Progenitor cell of endocrine pancreas (in vitro differentiated cells): ENCODE results near the gene IL34. TPM values are rescaled to one million over a fixed set of nuclear protein-coding genes. Genes with fewer than 3 reads are reported as not detected.

Experiments
- DNase-seq: peaks from one replicate; pipeline ENCODE4 v3.0.0; 2021; ENCODE audit warnings: low spot score; ENCODE audit not compliant: unreplicated experiment
- H3K27ac Mint-ChIP-seq: 2 replicates; pipeline ENCODE4 v1.8.0; 2021; ENCODE audit warnings: mild to moderate bottlenecking, moderate library complexity, mixed read lengths
- H3K27me3 Mint-ChIP-seq: 2 replicates; pipeline ENCODE4 v1.8.0; 2021; ENCODE audit warnings: mixed read lengths
- H3K36me3 Mint-ChIP-seq: 2 replicates; pipeline ENCODE4 v1.8.0; 2022; ENCODE audit warnings: mixed read lengths; ENCODE audit not compliant: insufficient read depth
- H3K4me1 Mint-ChIP-seq: 2 replicates; pipeline ENCODE4 v1.8.0; 2021; ENCODE audit warnings: low read depth, mixed read lengths
- H3K4me3 Mint-ChIP-seq: 2 replicates; pipeline ENCODE4 v1.8.0; 2021; ENCODE audit warnings: low read depth, mild to moderate bottlenecking, moderate library complexity, mixed read lengths
- H3K9me3 Mint-ChIP-seq: 2 replicates; pipeline ENCODE4 v1.8.0; 2021; ENCODE audit warnings: low read depth, mixed read lengths
- total RNA-seq: library from RNA; stranded (reverse); gene quantifications from 2 replicates; pipeline ENCODE4 v1.2.1, GENCODE V29; 2021
- TF ChIP-seq, protein P1 (sequence below): fragments of 200-600 bp; sonication (generic); IDR thresholded peaks from one replicate; pipeline ENCODE4 v1.5.0; 2021; ENCODE audit warnings: antibody characterized with exemption, mild to moderate bottlenecking; ENCODE audit not compliant: unreplicated experiment

The IL34 gene
- total RNA-seq, 1 donor from 2014 or later: not detected

GRCh38 chr16:70681382-70682238 lies 35.3 kb downstream of the IL34 start:
- Mint-ChIP-seq H3K4me1 (peaks cover 18% of the 10 kb centered on the region), H3K27me3 (no peaks in the 10 kb centered on the region), H3K4me3 (no peak overlapping the region), H3K9me3 (no peaks in the 10 kb centered on the region), H3K27ac (peak overlapping the region; percentile 41), H3K36me3 (peaks cover 5% of the 10 kb centered on the region)
- DNase-seq: no peak
- TF ChIP-seq, protein P1, sequence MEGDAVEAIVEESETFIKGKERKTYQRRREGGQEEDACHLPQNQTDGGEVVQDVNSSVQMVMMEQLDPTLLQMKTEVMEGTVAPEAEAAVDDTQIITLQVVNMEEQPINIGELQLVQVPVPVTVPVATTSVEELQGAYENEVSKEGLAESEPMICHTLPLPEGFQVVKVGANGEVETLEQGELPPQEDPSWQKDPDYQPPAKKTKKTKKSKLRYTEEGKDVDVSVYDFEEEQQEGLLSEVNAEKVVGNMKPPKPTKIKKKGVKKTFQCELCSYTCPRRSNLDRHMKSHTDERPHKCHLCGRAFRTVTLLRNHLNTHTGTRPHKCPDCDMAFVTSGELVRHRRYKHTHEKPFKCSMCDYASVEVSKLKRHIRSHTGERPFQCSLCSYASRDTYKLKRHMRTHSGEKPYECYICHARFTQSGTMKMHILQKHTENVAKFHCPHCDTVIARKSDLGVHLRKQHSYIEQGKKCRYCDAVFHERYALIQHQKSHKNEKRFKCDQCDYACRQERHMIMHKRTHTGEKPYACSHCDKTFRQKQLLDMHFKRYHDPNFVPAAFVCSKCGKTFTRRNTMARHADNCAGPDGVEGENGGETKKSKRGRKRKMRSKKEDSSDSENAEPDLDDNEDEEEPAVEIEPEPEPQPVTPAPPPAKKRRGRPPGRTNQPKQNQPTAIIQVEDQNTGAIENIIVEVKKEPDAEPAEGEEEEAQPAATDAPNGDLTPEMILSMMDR: no peak

- H3K27ac Mint-ChIP-seq: peak overlapping the region; percentile 82
- TF ChIP-seq, protein P1: peak; percentile 6
- no peak for DNase-seq
- H3K36me3 Mint-ChIP-seq: peaks cover 5% of the 10 kb centered on the region
- no peaks in the 10 kb centered on the region for H3K27me3 Mint-ChIP-seq
- peaks cover 22% of the 10 kb centered on the region for H3K4me1 Mint-ChIP-seq
- H3K9me3 Mint-ChIP-seq: no peaks in the 10 kb centered on the region
- peak overlapping the region; percentile 25 for H3K4me3 Mint-ChIP-seq
Measured at GRCh38 chr16:70682239-70683145, 36.1 kb downstream of the IL34 start.

- Mint-ChIP-seq H3K27me3 (no peaks in the 10 kb centered on the region), H3K4me1 (peaks cover 22% of the 10 kb centered on the region), H3K4me3 (peak overlapping the region; percentile 58), H3K27ac (no peak overlapping the region), H3K9me3 (no peaks in the 10 kb centered on the region), H3K36me3 (peaks cover 2% of the 10 kb centered on the region)
- TF ChIP-seq, protein P1: no peak
- no peak for DNase-seq
Measured at GRCh38 chr16:70683146-70683944, 37.0 kb downstream of the IL34 start.

DNA sequence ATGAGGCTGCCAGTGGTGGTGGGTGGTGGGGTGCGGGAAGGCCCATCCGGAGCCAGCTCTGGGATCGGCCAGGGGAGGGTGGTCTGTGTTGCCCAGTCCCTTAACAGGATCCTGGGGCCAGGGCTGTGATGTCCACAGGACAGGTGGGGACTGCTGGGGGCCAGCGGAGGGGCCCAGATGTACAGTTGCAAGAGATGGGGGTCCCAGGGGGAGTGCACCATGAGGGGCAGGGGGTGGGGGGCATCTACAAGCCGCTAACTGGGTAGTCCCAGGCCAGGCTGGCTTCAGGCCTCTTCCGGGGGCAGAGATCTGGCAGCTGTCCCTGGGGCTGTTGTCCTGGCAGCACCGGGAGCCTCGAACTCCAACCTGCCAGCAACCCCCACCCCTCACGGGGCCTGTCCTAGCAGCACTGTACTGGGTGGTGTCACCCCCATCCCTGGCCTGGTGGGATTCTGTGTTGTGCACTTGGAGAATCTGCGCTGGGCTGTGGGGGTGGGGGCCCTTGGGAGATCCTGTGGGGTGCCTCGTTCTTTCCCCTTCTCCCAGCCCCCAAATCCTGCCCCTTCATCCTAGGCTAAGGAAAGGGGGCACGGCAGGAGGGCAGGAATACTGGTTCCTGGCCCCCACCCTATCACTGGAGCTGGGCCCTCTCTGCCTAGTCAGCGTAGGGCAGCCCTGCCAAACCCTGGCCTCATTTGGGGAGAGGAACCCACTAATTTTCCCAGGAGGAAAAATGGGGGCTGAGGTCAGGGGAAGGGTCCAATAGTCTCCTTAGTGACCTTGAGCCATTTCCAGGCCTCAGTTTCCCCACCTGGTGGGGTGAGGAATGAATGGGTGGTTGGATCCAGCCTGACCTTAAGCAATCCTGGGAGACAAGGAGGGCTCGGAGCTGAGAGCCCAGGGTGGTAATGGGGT lies 38.0 kb downstream of the IL34 start:
- Mint-ChIP-seq H3K4me1 (peaks cover 22% of the 10 kb centered on the region), H3K36me3 (no peaks in the 10 kb centered on the region), H3K27ac (no peak overlapping the region), H3K4me3 (peak overlapping the region; percentile 79), H3K9me3 (no peaks in the 10 kb centered on the region), H3K27me3 (no peaks in the 10 kb centered on the region)
- TF ChIP-seq, protein P1: no peak
- DNase-seq: no peak
